ENCODE measurements around the gene CSNK1G1.

GRCh38 chr15:64356710-64357040 lies 702 bp upstream of the CSNK1G1 start:
- TF ChIP-seq CTCF (IDR thresholded peaks at IDR 0.05) (no peak), POLR2A (IDR thresholded peaks at IDR 0.05) (no peak)
